T-helper 9 cell (primary cell): ENCODE results near the gene ZNF569.
"Not testable (repeated sequence)": the region's sequence is repeated elsewhere in the genome, so short reads cannot be mapped to it uniquely, and the experiment has no call there.

ENCODE experiments used
- DNase-seq: peaks from one replicate; pipeline ENCODE4 v3.0.0-alpha.2; 2020

The ZNF569 gene

DNA sequence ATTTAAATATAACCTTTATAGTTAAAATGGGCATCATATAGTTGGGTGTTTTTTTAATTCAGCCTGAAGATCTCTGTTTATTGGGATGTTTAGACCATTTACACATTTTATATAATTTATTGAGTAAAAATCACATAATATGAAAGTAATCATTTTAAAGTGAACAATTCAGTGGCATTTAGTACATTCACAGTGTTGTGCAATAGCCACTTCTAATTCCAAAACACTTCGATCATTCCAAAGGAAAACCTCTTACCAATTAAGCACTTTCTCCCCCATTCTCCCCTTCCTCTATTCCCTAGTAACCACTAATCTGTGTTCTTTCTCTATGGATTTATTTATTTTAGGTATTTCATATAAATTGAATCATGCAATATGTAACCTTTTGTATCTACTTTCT is 66.2 kb downstream of the ZNF569 start:
- DNase-seq: no peak

DNA sequence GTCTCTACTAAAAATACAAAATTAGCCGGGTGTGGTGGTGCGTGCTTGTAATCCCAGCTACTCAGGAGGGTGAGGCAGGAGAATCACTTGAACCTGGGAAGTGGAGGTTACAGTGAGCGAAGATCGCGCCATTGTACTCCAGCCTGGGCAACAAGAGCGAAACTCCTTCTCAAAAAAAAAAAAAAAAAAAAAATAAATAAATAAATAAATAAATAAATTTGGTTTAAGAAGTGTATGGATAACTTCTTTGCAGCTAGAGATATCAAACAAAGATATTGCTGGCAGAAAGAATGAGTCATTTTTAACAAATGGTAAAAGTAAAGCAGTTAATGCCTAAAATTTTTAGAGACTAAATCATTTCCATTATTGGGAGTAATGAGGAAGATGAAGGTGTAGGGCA is 75.8 kb downstream of the ZNF569 start:
- not testable (repeated sequence) for DNase-seq

DNA sequence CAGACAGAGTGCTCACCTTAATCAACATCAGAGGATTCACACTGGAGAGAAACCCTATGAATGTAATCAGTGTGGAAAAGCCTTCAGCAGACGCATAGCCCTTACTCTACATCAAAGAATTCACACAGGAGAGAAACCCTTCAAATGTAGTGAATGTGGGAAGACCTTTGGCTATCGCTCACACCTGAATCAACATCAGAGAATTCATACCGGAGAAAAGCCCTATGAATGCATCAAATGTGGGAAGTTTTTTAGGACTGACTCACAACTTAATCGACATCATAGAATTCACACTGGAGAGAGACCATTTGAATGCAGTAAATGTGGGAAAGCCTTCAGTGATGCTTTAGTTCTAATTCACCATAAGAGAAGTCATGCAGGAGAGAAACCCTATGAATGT is 78.0 kb downstream of the ZNF569 start:
- DNase-seq: no peak

DNA sequence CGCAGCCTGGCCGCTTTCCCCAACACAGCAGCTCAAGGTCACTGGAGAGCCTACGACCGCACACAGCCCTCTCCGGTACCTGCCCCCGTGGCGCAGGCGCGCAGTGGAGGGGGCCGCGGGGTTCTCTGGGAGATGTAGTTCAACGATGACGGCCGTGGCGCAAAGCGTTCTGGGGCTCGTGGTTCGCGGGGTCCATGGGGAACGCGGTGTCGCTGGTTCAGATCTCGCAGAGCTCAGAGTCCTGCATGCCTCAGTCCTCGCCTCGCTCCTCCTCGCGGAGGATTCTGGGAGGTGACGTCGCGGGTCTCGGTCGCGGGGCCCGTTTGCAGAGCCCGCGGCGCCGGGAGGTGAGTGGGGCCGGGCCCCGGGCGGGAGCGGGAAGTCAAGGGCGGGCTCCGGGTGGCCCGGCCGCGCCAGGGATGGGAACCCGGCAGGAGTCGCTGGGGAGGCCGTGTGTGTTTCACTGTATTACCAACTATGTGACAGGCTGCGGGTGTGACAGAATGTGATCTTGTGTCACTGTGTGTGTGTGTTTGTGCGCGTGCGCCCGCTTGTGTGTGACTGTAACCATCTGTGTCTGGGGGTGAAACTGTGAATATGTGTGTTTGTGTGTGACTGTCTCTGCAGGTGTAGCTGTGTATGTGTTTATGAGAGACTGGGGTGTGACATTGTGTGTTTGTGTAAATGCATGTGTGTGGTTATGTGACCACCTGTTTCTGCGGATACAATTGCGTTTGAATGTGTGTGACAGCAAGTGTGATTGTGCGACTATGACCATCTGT is 96.2 kb downstream of the ZNF569 start, which contains the start of gene ZNF527:
TSS of gene ZNF527 (plus strand) at position 220 of the 782 bp plus-strand sequence. CDS start 3,100 bp downstream, outside the sequence.
- DNase-seq: peak; percentile 94

DNA sequence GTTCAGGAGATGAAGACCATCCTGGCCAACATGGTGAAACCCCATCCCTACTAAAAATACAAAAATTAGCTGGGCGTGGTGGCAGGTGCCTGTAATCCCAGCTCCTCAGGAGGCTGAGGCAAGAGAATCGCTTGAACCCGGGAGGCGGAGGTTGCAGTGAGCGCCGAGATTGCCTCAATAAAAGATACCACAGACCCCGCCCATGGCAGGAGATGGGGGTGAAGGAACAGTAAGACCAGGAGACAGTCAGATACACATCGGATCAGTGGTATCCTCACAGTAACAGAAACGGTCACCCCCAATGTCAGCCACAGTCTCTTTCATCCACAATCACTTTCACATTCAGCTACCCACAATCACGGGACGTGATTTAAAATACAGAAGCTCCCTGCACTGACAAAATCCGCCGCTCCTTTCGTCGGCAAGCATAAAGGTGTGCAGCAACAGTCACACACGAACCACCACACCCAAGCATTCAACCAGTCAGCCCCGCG is 96.8 kb downstream of the ZNF569 start:
- not testable (repeated sequence) for DNase-seq

DNA sequence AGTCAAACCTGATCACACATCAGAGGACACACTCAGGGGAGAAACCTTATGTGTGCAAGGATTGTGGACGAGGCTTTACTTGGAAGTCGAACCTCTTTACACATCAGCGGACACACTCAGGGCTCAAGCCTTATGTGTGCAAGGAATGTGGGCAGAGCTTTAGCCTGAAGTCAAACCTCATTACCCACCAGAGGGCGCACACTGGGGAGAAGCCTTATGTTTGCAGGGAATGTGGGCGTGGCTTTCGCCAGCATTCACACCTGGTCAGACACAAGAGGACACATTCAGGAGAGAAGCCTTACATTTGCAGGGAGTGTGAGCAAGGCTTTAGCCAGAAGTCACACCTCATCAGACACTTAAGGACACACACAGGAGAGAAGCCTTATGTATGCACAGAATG is 104.5 kb downstream of the ZNF569 start:
- DNase-seq: no peak

DNA sequence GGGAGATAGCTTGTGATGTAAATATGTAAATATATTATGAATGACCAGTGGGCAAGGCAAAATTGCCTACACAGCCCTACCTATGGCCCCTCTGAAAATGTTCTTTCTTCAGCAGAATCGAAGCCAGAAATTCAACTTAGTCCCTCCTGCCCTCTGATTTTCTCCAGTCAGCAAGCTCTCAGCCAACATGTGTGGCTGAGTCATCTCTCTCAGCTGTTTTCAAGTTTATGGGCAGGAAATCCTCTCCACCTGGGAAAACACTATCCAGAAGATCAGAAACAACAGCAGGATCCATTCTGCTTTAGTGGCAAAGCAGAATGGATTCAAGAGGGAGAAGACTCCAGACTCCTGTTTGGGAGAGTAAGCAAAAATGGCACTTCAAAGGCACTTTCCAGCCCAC is 105.2 kb downstream of the ZNF569 start:
- DNase-seq: no peak
